DOHH2 (cell line): ENCODE results near the gene SH3PXD2A.

Experiments used
- H3F3A ChIP-seq: fragments of 200-600 bp; sonication (generic), shearing (Covaris generic); 2 replicates; pipeline ENCODE4 v1.6.0; 2016; ENCODE audit warnings: antibody characterized with exemption, mild to moderate bottlenecking; ENCODE audit not compliant: control insufficient read depth, insufficient read depth
- H3K27ac ChIP-seq: fragments of 200-600 bp; sonication (generic); 2 replicates; pipeline ENCODE4 v1.5.1; 2014; ENCODE audit warnings: low read depth, mild to moderate bottlenecking, low read length, moderate library complexity
- H3K27me3 ChIP-seq: fragments of 200-600 bp; sonication (generic); 2 replicates; pipeline ENCODE4 v1.6.1; 2014; ENCODE audit warnings: mild to moderate bottlenecking, low read length, mixed read lengths; ENCODE audit not compliant: control insufficient read depth
- H3K36me3 ChIP-seq: fragments of 200-600 bp; sonication (generic); 2 replicates; pipeline ENCODE4 v1.6.1; 2014; ENCODE audit warnings: mild to moderate bottlenecking, low read length, moderate library complexity, mixed read lengths; ENCODE audit not compliant: control insufficient read depth
- H3K4me1 ChIP-seq: fragments of 200-600 bp; sonication (generic); 2 replicates; pipeline ENCODE4 v1.6.1; 2014; ENCODE audit warnings: mild to moderate bottlenecking, low read length, mixed read lengths; ENCODE audit not compliant: control insufficient read depth
- H3K4me2 ChIP-seq: fragments of 200-600 bp; sonication (generic); 2 replicates; pipeline ENCODE4 v1.6.0; 2014; ENCODE audit warnings: mild to moderate bottlenecking, low read length, moderate library complexity
- H3K4me3 ChIP-seq: fragments of 200-600 bp; sonication (generic); 2 replicates; pipeline ENCODE4 v1.5.1; 2014; ENCODE audit warnings: mild to moderate bottlenecking, low read length, mixed read lengths
- H3K79me2 ChIP-seq: fragments of 200-600 bp; sonication (generic); 2 replicates; pipeline ENCODE4 v1.6.1; 2014; ENCODE audit warnings: mild to moderate bottlenecking, low read length, mixed read lengths; ENCODE audit not compliant: control insufficient read depth
- H3K9me2 ChIP-seq: fragments of 200-600 bp; sonication (generic); replicated peaks from 2 replicates; pipeline ENCODE4 v1.6.1; 2014; ENCODE audit warnings: mild to moderate bottlenecking, low read length, mixed read lengths; ENCODE audit not compliant: control insufficient read depth
- H3K9me3 ChIP-seq: fragments of 200-600 bp; sonication (generic); 2 replicates; pipeline ENCODE4 v1.6.1; 2014; ENCODE audit warnings: antibody characterized with exemption, low read length, mixed read lengths; ENCODE audit not compliant: control insufficient read depth, insufficient read depth
- H4K20me1 ChIP-seq: fragments of 200-600 bp; sonication (generic); 2 replicates; pipeline ENCODE4 v1.6.0; 2014; ENCODE audit warnings: low read depth, mild to moderate bottlenecking, antibody characterized with exemption, low read length, moderate library complexity; ENCODE audit not compliant: control insufficient read depth, insufficient read depth
- CTCF ChIP-seq: fragments of 200-600 bp; sonication (generic); IDR thresholded peaks from one replicate; pipeline ENCODE4 v1.5.1; 2014; ENCODE audit warnings: antibody characterized with exemption, mild to moderate bottlenecking, low read depth, low read length; ENCODE audit not compliant: poor library complexity, severe bottlenecking
- EZH2phosphoT487 ChIP-seq: fragments of 200-600 bp; sonication (generic); IDR thresholded peaks from 2 replicates; pipeline ENCODE4 v1.6.1; 2017; ENCODE audit warnings: borderline replicate concordance, mild to moderate bottlenecking, antibody characterized with exemption, low read length, moderate library complexity, mixed read lengths

SH3PXD2A gene

GRCh38 chr10:103803941-103804340, 51.4 kb downstream of the SH3PXD2A start:
- Histone ChIP-seq H3K27ac (no peak overlapping the region), H3K4me1 (no peaks in the 10 kb centered on the region), H3K27me3 (peaks cover 7% of the 10 kb centered on the region), H3K79me2 (no peaks in the 10 kb centered on the region), H3K4me2 (no peak overlapping the region), H3K9me2 (no peaks in the 10 kb centered on the region), H4K20me1 (no peaks in the 10 kb centered on the region), H3K4me3 (no peak overlapping the region), H3F3A (no peaks in the 10 kb centered on the region), H3K9me3 (no peaks in the 10 kb centered on the region), H3K36me3 (no peaks in the 10 kb centered on the region)
- TF ChIP-seq CTCF (no peak), EZH2phosphoT487 (no peak)

- Histone ChIP-seq H4K20me1 (no peaks in the 10 kb centered on the region), H3K4me2 (no peak overlapping the region)
Observed at GRCh38 chr10:103802637-103803353, 52.6 kb downstream of the SH3PXD2A start.

GRCh38 chr10:103802081-103802480, 53.3 kb downstream of the SH3PXD2A start:
- Histone ChIP-seq H3K27ac (no peak overlapping the region), H3K9me3 (no peaks in the 10 kb centered on the region), H3K4me1 (no peaks in the 10 kb centered on the region), H3K36me3 (no peaks in the 10 kb centered on the region), H3K9me2 (no peaks in the 10 kb centered on the region), H3F3A (no peaks in the 10 kb centered on the region), H4K20me1 (no peaks in the 10 kb centered on the region), H3K27me3 (peaks cover 7% of the 10 kb centered on the region), H3K4me3 (no peak overlapping the region), H3K4me2 (no peak overlapping the region), H3K79me2 (no peaks in the 10 kb centered on the region)
- TF ChIP-seq EZH2phosphoT487, result no peak
- no peak for TF ChIP-seq CTCF

More at GRCh38 chr10:103802637-103803353, 52.6 kb downstream of the SH3PXD2A start:
- no peaks in the 10 kb centered on the region for H3F3A ChIP-seq
- TF ChIP-seq EZH2phosphoT487 (no peak), CTCF (no peak)
- H3K79me2 ChIP-seq, result no peaks in the 10 kb centered on the region
- no peaks in the 10 kb centered on the region for H3K4me1 ChIP-seq
- H3K9me3 ChIP-seq, result no peaks in the 10 kb centered on the region
- H3K36me3 ChIP-seq, result no peaks in the 10 kb centered on the region
- H3K27ac ChIP-seq, result no peak overlapping the region
- H3K4me3 ChIP-seq, result no peak overlapping the region
- peaks cover 7% of the 10 kb centered on the region for H3K27me3 ChIP-seq
- no peaks in the 10 kb centered on the region for H3K9me2 ChIP-seq
